GM12878 (cell line): Measurements from ENCODE around the gene RUVBL2.
A peak's percentile ranks its signal among the peaks of the same experiment; 100 is the strongest.

Experiments
- BACH1 ChIP-seq: fragments of 450-650 bp; IDR thresholded peaks from 2 replicates; pipeline ENCODE4 v1.6.1; 2017; ENCODE audit warnings: mild to moderate bottlenecking, borderline replicate concordance
- CHD1 ChIP-seq: IDR thresholded peaks from 2 replicates; pipeline ENCODE4 v1.6.1; 2012; ENCODE audit warnings: low read depth, low read length, improper control_type of control experiment
- CTCF ChIP-seq, 3 experiments: IDR thresholded peaks in 2 of 3; conservative IDR thresholded peaks in 1 of 3; 2 replicates each; pipeline ENCODE4 v1.5.1; 2011; ENCODE audit warnings: low read depth in 3 of 3, low read length in 3 of 3, mild to moderate bottlenecking in 3 of 3, control low read depth in 2 of 3, moderate library complexity in 2 of 3, inconsistent platforms in 1 of 3, mixed read lengths in 1 of 3; ENCODE audit not compliant: control insufficient read depth in 2 of 3, insufficient read depth in 1 of 3; ENCODE audit errors: extremely low read depth in 1 of 3
- DPF2 ChIP-seq: fragments of 450-650 bp; IDR thresholded peaks from 2 replicates; pipeline ENCODE4 v1.6.1; 2017; ENCODE audit warnings: mild to moderate bottlenecking
- EZH2 ChIP-seq: IDR thresholded peaks from 2 replicates; pipeline ENCODE4 v1.6.1; 2012; ENCODE audit warnings: low read depth, mild to moderate bottlenecking, control low read depth, inconsistent platforms, low read length, borderline replicate concordance; ENCODE audit not compliant: control insufficient read depth
- NFYB ChIP-seq: IDR thresholded peaks from 2 replicates; pipeline ENCODE4 v1.6.1; 2011; ENCODE audit warnings: low read depth, mild to moderate bottlenecking, low read length, improper control_type of control experiment, moderate library complexity; ENCODE audit not compliant: insufficient read depth
- POLR2AphosphoS2 ChIP-seq: IDR thresholded peaks from 2 replicates; pipeline ENCODE4 v1.6.1; 2011; ENCODE audit warnings: low read depth, mild to moderate bottlenecking, low read length, improper control_type of control experiment, moderate library complexity
- ZNF274 ChIP-seq: IDR thresholded peaks from one replicate; pipeline ENCODE4 v1.8.0; 2011; ENCODE audit not compliant: insufficient read length, insufficient read depth

DNA sequence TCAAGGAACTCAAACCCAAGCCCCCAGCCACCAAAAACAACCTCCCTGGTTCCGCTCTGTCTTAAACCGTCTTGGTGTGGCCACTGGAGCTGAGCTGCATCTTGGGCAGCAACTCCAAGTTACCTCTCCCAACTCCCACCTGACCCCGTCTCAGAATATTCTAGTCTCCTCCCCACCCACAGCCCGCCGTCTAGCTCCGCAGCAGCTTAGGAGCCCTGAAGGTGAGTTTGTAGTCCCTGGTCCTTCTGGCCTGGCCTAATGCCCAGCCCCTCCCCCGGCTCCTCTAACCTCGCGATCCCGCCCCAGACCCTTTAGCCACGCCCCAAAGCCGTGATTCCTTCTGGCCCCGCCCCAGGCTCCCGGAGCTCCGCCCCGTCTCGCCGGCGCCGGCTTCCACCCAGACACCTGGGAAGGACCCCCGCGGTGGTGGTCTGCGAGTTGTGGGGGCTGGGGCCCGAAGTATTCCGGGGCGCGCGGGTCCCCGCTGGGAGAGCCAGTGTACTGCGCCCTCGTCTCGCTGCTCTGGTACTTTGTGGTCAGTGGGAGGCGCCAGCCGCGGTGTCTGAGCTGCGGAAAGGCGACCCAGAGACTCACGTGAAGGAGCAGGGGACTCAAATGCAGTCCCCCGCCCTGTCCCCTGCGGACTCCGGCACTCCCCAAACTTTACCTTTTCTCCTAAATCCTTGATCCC lies 25.7 kb downstream of the RUVBL2 start:
- TF ChIP-seq CTCF (IDR thresholded peaks at IDR 0.05 in 2 of 3, conservative IDR thresholded peaks at IDR 0.05 in 1 of 3; ENCODE audit: control insufficient read depth in 2 of 3, extremely low read depth in 1 of 3, insufficient read depth in 1 of 3, low read depth in 3 of 3, low read length in 3 of 3): 0 out of 6 replicates have a peak, but pooled peaks of 1 of the 3 experiments have one; percentile 4
- no peak for TF ChIP-seq POLR2AphosphoS2
- TF ChIP-seq EZH2: no peak
- no peak for TF ChIP-seq DPF2
- TF ChIP-seq CHD1: no peak
- no peak for TF ChIP-seq BACH1
- no peak for TF ChIP-seq ZNF274
- TF ChIP-seq NFYB: no peak
